Activated CD4-positive, alpha-beta T cell treated with anti-CD3 and anti-CD28 coated beads, Interleukin-10, Interleukin-2, amounts not matched to agents 100 ng/mL and 50 ng/mL, durations not matched to agents 16 hours and 8 hours (primary cell): ENCODE data around the gene DOCK4.
"Not testable (repeated sequence)": the region's sequence is repeated elsewhere in the genome, so short reads cannot be mapped to it uniquely, and the experiment has no call there.

Source experiments
- DNase-seq: peaks from one replicate; pipeline ENCODE4 v3.0.0-alpha.2; 2020

DOCK4 gene

GRCh38 chr7:112206238-112206990 lies at the start of gene DOCK4, which contains the start of gene ZNF277:
DOCK4 (minus strand) TSS chr7:112206399; CDS start chr7:112206138, 261 bp downstream.
ZNF277 (plus strand) TSS chr7:112206695; CDS start chr7:112206717, 22 bp downstream.
- peak; percentile 99 for DNase-seq

GRCh38 chr7:112255388-112255720 lies 49.2 kb upstream of the DOCK4 start:
- DNase-seq = no peak

GRCh38 chr7:112254709-112255387 lies 48.6 kb upstream of the DOCK4 start:
- no peak for DNase-seq

GRCh38 chr7:112254156-112254555 lies 48.0 kb upstream of the DOCK4 start:
- DNase-seq = no peak

GRCh38 chr7:112252691-112253090 lies 46.5 kb upstream of the DOCK4 start:
- no peak for DNase-seq

GRCh38 chr7:112252141-112252540 lies 45.9 kb upstream of the DOCK4 start:
- DNase-seq = no peak

- DNase-seq = not testable (repeated sequence)
Observed at GRCh38 chr7:112249967-112250366, 43.8 kb upstream of the DOCK4 start.

- no peak for DNase-seq
Observed at GRCh38 chr7:112248598-112248997, 42.4 kb upstream of the DOCK4 start.

GRCh38 chr7:112238852-112239610 lies 32.8 kb upstream of the DOCK4 start:
- no peak for DNase-seq

- DNase-seq = no peak
Observed at GRCh38 chr7:112238330-112238729, 32.1 kb upstream of the DOCK4 start.

- DNase-seq = no peak
Observed at GRCh38 chr7:112236597-112236996, 30.4 kb upstream of the DOCK4 start.

GRCh38 chr7:112234147-112234546 lies 27.9 kb upstream of the DOCK4 start:
- no peak for DNase-seq

GRCh38 chr7:112233048-112233697 lies 27.0 kb upstream of the DOCK4 start:
- no peak for DNase-seq

GRCh38 chr7:112232212-112232978 lies 26.2 kb upstream of the DOCK4 start:
- no peak for DNase-seq

- no peak for DNase-seq
Observed at GRCh38 chr7:112228632-112229031, 22.4 kb upstream of the DOCK4 start.

GRCh38 chr7:112226701-112227276 lies 20.6 kb upstream of the DOCK4 start:
- DNase-seq = no peak

GRCh38 chr7:112225006-112225405 lies 18.8 kb upstream of the DOCK4 start:
- DNase-seq = no peak

- no peak for DNase-seq
Observed at GRCh38 chr7:112224186-112224585, 18.0 kb upstream of the DOCK4 start.

- DNase-seq = no peak
Observed at GRCh38 chr7:112223310-112223709, 17.1 kb upstream of the DOCK4 start.

- no peak for DNase-seq
Observed at GRCh38 chr7:112220877-112221434, 14.8 kb upstream of the DOCK4 start.

- DNase-seq = no peak
Observed at GRCh38 chr7:112215787-112216186, 9.6 kb upstream of the DOCK4 start.

GRCh38 chr7:112214883-112215282 lies 8.7 kb upstream of the DOCK4 start:
- DNase-seq = no peak
